Neural cell (in vitro differentiated cells): ENCODE measurements around the gene TGM5.

Experiments
- EZH2 ChIP-seq: fragments of 200-600, 300-800 bp; shearing (Covaris generic), sonication (generic); IDR thresholded peaks from 2 replicates; pipeline ENCODE4 v1.6.1; 2014; ENCODE audit warnings: antibody characterized with exemption, low read length, borderline replicate concordance, mild to moderate bottlenecking; ENCODE audit not compliant: insufficient read depth, poor library complexity, severe bottlenecking
- MXI1 ChIP-seq: fragments of 450-650 bp; conservative IDR thresholded peaks from 2 replicates; pipeline ENCODE4 v1.6.1; 2014; ENCODE audit warnings: antibody characterized with exemption, mild to moderate bottlenecking; ENCODE audit not compliant: poor library complexity, severe bottlenecking
- POLR2AphosphoS5 ChIP-seq: IDR thresholded peaks from 2 replicates; pipeline ENCODE4 v1.6.1; 2012
- TAF1 ChIP-seq: IDR thresholded peaks from 2 replicates; pipeline ENCODE4 v1.6.1; 2012; ENCODE audit warnings: low read depth
- TF ChIP-seq, protein P1 (sequence below): fragments of 450-650 bp; IDR thresholded peaks from 2 replicates; pipeline ENCODE4 v1.5.1; 2014; ENCODE audit warnings: antibody characterized with exemption, mild to moderate bottlenecking, moderate library complexity; ENCODE audit not compliant: poor library complexity, severe bottlenecking

DNA sequence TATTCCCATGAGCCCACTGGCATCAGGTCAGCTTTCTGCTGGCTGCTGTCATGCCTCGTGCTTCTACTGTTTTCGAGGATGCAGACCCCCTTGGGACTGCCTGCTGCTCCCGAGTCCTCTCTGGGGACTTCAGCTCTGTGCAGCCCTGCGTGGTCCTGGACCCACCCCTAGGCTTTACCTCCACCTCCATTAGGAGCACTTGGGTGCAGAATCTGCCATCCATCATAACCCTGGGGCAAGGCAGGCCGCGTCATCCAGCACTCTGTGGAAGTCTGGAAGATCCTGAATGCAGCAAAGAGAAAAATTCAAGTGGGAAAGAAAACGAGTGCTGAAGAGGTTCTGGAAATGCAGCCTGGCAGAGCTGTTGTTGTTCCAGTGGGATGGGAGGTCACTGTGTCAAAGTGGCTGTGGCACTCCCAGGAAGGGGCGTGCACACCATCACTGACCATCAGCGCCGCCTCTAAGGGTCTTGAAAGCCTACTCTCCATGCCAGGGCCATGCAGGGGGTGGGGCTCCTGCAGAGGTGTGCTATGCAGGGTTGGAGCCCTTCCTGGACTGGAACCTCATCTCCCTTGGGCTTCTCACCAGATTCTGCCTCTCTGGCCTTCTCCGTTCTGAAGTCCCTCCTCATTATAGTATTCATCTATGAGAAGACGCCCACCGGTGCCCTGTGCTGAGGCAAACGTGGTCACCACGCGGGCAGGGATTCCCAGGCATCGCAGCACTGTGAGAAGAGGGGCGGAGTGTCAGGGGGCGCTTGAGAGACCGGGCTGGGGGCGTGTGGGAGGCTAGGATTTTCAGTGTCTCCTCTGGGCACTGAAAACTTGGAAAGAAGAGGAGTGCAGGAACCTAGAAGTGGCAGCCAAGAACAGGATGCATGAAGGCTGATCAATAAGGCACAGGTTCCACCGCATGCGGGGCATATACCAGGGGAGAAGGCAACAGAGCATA lies 58.4 kb downstream of the TGM5 start:
- TF ChIP-seq, protein P1, sequence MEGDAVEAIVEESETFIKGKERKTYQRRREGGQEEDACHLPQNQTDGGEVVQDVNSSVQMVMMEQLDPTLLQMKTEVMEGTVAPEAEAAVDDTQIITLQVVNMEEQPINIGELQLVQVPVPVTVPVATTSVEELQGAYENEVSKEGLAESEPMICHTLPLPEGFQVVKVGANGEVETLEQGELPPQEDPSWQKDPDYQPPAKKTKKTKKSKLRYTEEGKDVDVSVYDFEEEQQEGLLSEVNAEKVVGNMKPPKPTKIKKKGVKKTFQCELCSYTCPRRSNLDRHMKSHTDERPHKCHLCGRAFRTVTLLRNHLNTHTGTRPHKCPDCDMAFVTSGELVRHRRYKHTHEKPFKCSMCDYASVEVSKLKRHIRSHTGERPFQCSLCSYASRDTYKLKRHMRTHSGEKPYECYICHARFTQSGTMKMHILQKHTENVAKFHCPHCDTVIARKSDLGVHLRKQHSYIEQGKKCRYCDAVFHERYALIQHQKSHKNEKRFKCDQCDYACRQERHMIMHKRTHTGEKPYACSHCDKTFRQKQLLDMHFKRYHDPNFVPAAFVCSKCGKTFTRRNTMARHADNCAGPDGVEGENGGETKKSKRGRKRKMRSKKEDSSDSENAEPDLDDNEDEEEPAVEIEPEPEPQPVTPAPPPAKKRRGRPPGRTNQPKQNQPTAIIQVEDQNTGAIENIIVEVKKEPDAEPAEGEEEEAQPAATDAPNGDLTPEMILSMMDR, result no peak
- no peak for TF ChIP-seq POLR2AphosphoS5
- TF ChIP-seq TAF1, result no peak
- TF ChIP-seq MXI1, result no peak
- TF ChIP-seq EZH2, result no peak
